Skeletal muscle cell (primary cell): ENCODE measurements around the gene CLDN17.

ENCODE experiments used
- DNase-seq: peaks from one replicate; pipeline ENCODE4 v3.0.0-alpha.2; 2010; ENCODE audit warnings: low read depth
- H3K4me3 ChIP-seq: 2 replicates; pipeline ENCODE4 v1.5.1; 2011; ENCODE audit warnings: low read depth, mild to moderate bottlenecking, control low read depth, low read length, moderate library complexity

The CLDN17 gene

GRCh38 chr21:30166705-30167104 lies at the start of gene CLDN17:
CLDN17 (minus strand) TSS chr21:30166805; CDS start chr21:30166617, 188 bp downstream.
- no peak within 1 kb of the TSS for H3K4me3 ChIP-seq
- no peak for DNase-seq

DNA sequence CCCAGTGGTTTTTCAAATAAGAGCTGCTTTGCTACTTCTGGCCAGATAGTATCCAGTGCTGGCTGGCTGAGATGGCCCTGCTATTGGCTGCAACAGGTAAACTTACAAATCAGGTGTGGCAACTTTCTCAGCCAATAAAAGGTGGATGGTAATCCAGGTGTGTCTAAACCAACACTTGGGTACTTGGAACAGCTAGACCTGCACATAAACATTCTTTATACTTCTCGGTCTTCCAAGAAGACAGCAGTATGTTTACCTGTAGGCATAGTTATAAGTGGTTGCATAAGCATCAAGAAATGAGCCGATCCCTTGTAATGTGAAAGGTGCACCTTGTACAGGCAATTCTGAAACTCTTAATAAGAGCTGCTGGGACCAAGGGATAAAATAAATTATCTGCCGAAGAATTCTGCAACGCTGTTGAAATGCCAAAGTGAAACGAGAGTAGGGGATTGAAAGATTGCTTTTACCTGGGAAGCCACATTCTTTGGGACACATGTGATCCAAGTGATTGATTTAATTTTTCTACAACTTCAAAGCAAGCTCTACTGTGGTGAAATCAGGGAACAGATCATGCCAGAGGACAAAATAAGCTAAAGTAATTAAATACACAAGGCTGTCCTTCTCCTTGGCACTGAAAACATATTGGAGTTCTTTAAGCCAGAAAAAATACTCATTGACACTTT lies 49.6 kb upstream of the CLDN17 start, which contains the start of gene CLDN8:
Gene CLDN8 (minus strand): TSS at position 57 of the 683 bp plus-strand sequence. CDS start 172 bp downstream, outside the sequence.
- no peak for DNase-seq
- no peak within 1 kb of the TSS for H3K4me3 ChIP-seq

DNA sequence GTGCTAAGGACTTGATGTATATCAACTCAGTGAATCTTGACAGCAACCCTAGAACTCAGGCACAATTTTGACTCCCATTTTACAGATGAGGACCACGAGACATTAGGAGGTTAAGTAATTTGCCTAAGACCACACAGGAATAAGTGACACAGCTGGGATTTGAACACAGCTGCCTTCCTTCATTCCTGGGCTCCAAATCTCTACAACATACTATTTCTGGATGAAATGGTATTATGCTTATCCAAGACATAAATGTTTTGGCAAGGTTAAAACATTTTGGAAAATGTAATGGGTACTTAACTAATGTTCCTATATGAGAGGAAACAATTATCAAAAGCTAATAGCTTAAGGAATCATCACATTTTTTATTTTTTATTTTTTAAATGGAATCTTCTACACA lies 44.5 kb upstream of the CLDN17 start:
- no peak overlapping the region for H3K4me3 ChIP-seq
- no peak for DNase-seq

GRCh38 chr21:30209601-30210000 lies 43.0 kb upstream of the CLDN17 start:
- H3K4me3 ChIP-seq: no peak overlapping the region
- DNase-seq: no peak

DNA sequence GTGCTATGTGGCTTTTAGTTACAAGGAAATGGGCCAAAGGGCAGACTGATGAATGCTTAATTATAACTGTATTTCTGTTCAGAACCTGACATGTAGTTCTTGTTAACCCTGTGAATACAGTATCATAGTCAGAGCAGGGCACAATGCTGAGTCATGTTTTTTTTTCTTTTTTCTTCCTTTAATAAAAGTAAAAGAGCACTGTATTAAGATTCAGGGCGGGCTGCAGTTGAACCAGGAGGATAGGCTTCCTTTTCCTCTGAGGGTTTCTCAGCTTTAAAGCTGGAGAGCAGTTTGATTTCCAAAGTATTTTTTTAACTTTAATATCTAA lies 40.6 kb upstream of the CLDN17 start:
- DNase-seq: no peak
- H3K4me3 ChIP-seq: no peak overlapping the region

DNA sequence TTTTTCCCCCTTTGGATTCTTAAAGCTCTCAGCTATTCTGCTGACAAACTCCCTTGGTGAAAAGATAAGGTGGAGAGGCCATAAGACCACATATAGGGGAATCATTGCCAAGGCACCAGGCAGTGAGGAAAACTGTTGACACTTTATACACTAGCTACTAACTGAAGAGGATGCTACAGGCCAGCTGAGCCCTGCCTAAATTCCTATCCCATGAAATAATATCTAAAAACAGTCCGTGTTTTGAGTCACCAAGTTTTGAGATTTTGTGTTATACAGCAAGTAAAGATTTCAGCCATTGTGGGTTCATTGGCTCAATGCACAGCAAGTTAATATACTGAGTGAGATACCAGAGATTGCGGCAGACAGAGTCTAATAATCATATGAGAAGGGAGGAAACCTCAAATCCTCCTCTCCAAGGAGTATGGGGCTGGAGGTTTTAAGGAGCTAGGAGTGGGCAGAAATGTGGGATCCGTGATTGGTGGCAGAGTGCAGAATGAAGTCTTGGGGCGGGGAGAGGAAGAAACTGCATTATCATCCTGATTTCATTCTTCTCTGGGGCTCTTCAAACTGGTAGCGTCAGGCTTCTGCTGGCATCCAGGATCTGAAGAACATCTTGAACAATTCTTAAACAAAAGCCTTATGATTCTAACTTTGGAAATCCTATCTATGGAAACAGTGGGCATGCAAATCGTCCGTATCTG lies 40.1 kb upstream of the CLDN17 start:
- no peak overlapping the region for H3K4me3 ChIP-seq
- no peak for DNase-seq

DNA sequence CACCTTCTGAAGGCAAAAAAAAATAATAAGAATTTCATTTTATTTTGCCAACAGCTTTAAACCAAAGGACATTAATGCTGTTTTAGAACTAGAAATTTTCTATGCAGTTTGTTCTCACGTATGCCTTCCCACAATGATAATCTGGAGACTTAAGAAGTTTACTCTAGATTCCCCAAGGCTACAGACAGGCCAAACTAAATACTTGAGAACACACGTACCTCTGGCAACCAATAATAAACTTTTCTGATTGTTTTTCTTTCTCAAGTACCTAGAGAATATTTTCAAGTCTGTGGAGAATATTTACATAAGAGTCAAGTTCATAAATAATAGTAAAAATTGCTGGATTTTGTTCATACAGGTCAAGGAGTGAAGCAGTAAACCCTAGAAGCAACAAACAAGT lies 33.4 kb upstream of the CLDN17 start:
- no peak for DNase-seq
- no peak overlapping the region for H3K4me3 ChIP-seq

DNA sequence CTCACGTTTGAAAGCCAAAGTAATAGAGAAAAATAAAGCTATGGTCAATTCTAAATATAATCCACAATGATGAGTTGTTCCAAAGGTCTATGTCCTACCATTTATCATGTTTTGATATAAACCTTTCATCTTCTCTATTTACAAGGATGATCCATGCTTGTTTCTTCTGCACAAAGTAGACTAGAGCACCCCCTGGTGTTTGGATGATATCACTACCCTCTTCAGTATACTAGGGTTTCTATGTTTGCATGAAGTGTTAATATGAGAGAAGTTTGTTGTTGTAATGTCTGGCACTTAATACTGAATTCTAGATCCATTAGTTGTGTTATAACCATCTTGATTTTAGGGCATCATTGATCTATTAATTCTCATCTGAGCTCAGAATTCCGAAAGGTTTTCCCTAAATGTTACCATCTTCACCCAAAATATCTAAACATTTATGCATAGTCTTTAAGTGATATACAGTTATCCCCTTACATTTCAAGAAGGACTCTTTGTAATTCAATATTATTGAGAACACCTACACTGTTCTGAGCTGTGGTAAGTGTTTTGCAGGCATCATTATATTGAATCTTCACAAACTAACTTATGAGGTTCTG lies 28.2 kb upstream of the CLDN17 start:
- no peak overlapping the region for H3K4me3 ChIP-seq
- no peak for DNase-seq

- H3K4me3 ChIP-seq: no peak overlapping the region
These were observed 26.6 kb upstream of the CLDN17 start for GRCh38 chr21:30193201-30193600.

GRCh38 chr21:30190554-30190953 lies 23.9 kb upstream of the CLDN17 start:
- no peak overlapping the region for H3K4me3 ChIP-seq
- DNase-seq: no peak

More at GRCh38 chr21:30193201-30193600, 26.6 kb upstream of the CLDN17 start:
- no peak for DNase-seq

DNA sequence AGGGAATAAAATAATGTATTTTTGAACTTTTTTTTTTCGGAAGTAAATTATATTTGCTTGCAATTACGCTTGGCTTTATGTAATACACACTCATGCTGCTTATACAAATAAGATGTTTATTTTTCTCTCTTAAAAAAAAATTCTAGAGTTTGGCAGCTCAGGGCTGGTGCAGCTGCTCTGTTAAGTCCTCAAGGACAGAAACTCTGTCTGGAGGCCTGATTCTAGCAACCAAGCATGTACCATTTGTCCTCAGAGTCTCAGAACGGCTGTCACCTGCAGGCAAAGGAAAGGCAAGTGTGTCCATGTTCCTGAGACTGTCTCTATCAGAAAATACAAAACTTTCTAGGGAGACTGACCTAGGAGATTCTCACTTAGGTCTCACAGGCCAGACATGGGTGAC lies 23.2 kb upstream of the CLDN17 start:
- no peak overlapping the region for H3K4me3 ChIP-seq
- no peak for DNase-seq

- no peak overlapping the region for H3K4me3 ChIP-seq
- no peak for DNase-seq
These were observed 19.6 kb upstream of the CLDN17 start for GRCh38 chr21:30186242-30186641.

DNA sequence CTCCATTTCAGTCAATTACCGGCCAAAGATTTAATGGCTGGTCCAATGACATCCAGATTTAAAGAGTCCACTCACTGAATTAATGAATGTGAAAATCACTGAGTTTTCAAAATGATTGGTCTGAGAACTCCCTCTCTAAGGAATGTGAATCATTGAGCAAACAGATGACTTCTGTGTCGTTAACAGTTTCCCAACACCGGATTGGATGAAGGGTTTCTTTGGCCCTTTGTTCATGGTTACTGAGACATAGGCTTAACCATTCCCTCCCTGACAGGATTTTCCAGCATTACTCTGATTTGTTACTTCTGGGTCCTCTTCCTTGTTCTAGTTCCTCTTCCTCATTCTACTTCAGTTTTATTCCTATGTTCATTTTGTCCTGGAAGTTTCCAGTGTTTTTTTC lies 1.5 kb upstream of the CLDN17 start:
- no peak overlapping the region for H3K4me3 ChIP-seq
- DNase-seq: no peak

DNA sequence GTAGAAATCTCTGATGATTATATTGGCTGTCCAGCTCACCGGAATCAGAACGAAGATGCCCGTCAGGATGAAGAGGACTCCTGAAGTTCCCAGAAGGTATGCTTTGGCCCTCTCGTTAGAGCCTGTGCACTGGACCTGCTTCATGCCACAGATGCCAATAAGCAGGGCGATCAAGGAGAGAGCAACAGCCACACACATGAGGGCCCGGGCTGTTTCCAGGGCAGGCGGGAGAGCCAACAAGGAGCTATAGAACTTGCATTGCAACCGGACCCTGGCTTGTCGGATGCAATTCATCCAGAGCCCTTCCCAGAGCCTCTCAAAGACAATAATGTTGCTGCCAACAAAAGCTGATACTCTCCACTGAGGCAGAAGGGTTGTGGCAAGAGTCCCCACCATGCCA lies 434 bp downstream of the CLDN17 start:
- no peak for DNase-seq
- H3K4me3 ChIP-seq: no peak overlapping the region

DNA sequence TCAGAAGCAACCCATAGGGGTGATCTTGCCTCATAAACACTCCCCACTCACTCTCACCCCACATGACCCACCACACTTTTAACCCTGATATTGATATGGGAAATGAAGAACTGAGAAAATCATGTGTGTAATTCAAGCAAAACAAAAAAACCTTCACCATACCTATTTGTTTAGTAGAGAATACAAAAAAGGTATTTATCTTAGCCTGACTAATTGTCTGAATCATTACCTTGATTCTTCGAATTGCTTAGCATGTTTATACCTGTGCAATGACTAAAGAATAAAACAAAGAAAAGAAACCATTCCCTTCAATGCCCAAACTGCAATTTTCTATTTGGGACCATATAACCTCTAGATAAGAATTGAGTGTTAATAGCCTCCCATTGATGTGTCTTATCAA lies 1.8 kb downstream of the CLDN17 start:
- DNase-seq: no peak
- H3K4me3 ChIP-seq: no peak overlapping the region

DNA sequence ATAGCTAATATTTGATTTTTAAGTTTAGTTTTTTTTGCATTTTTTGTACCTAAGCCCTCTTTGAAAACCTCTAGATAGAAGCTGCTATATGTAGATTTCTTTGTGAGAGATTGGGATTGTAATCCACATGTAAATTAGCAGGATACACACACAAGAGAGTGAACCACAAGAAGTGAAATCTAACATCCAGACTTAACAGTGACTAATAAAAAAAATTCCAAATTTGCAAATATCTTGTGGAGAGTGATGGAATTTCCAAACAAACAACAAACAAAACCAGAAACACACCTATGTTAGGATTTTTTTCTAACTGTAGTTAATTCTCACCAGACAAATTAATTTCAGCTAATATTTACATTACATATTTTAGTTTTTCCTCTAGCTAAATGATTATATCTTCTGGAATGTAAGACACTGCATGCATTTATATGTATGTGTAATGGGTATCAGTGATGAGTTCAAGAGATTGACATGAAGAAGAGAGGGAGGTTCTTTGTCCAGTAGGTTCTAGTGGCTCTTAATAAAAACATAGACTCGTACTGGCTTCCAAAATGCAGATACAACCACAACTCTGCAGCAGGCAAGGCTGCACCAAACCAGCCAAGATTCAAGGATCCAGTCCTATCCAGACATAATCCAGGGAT lies 12.8 kb downstream of the CLDN17 start:
- no peak for DNase-seq
- no peak overlapping the region for H3K4me3 ChIP-seq

GRCh38 chr21:30152792-30153191 lies 13.8 kb downstream of the CLDN17 start:
- DNase-seq: no peak
- no peak overlapping the region for H3K4me3 ChIP-seq

GRCh38 chr21:30148906-30149305 lies 17.7 kb downstream of the CLDN17 start:
- DNase-seq: no peak
- H3K4me3 ChIP-seq: no peak overlapping the region

DNA sequence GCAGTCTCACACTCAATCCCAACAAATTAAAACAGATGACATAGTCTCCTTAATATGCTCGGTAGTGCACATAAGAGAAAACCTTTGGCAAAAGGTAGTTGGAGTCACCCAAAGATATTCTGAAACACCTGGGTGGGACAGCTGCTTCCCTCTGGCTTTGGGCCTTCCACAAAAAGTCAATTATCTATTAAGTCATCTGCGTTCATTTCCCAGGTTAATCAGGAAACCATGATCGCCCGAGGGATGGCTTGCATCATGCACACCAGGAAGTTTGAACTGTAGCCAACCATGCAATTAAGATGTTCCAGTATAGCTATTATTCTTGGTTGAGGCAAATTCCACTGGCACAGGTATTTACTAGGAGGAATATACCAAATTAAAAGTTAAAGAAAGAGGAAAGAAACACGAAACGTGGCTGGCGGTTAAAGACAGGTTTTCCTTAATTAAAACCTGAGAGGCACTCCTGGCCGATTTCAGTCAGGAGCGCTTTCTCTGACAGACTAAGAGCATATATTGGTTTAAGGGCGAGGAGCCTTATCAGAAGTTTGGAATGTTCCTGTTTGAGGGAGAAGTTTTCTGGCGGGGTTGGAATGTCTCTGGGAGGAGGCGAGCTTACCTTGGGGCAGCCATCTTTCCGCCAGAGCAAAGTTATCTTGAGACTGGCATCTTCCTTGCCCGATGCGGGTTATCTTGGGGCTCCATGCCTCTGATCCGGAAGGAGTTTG lies 19.9 kb downstream of the CLDN17 start:
- DNase-seq: no peak

DNA sequence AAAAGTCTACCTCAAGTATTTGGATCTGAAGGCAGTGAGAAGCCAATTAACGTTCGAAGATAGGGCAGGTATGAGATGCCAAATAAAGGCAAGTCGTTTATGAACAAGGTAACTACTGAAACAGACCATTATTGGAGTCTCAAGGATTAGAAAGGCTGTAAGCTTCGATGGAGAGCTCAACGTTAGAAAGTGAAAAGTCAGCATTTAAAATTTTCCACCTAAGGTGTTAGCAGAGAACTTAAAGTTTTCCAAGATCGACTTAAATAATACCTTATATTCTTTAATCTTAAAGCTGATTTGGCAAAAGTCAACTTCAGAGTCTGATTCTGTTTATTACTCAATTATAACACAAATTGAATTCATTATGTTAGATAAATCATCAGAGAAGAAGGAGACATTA lies 28.1 kb downstream of the CLDN17 start:
- no peak overlapping the region for H3K4me3 ChIP-seq
- DNase-seq: no peak

More for the DNA sequence above, 19.9 kb downstream of the CLDN17 start:
- H3K4me3 ChIP-seq: no peak overlapping the region
